ENCODE results near the gene IDNK. TPM values are rescaled to one million over a fixed set of nuclear protein-coding genes. Genes with fewer than 3 reads are reported as not detected.

IDNK gene
- total RNA-seq, 1 donor from 2014 or later, result 4.3 TPM

- DNase-seq (ENCODE audit: extremely low spot score, unreplicated experiment), result no peak
- no peak for TF ChIP-seq CTCF (IDR thresholded peaks at IDR 0.05)
- Mint-ChIP-seq H3K27me3 (ENCODE audit: unreplicated experiment) (no peaks in the 10 kb centered on the region), H3K4me1 (ENCODE audit: unreplicated experiment) (no peaks in the 10 kb centered on the region), H3K27ac (ENCODE audit: unreplicated experiment) (no peak overlapping the region), H3K4me3 (ENCODE audit: unreplicated experiment) (no peak overlapping the region), H3K36me3 (ENCODE audit: unreplicated experiment) (peaks cover 47% of the 10 kb centered on the region), H3K9me3 (ENCODE audit: unreplicated experiment) (no peaks in the 10 kb centered on the region)
Observed at GRCh38 chr9:83677596-83677995, 54.7 kb downstream of the IDNK start.

GRCh38 chr9:83680233-83680632, 57.3 kb downstream of the IDNK start:
- H3K9me3 Mint-ChIP-seq (ENCODE audit: unreplicated experiment), result no peaks in the 10 kb centered on the region
- DNase-seq (ENCODE audit: extremely low spot score, unreplicated experiment), result no peak
- no peak overlapping the region for H3K4me3 Mint-ChIP-seq (ENCODE audit: unreplicated experiment)
- peaks cover 34% of the 10 kb centered on the region for H3K36me3 Mint-ChIP-seq (ENCODE audit: unreplicated experiment)
- no peak overlapping the region for H3K27ac Mint-ChIP-seq (ENCODE audit: unreplicated experiment)
- no peaks in the 10 kb centered on the region for H3K4me1 Mint-ChIP-seq (ENCODE audit: unreplicated experiment)
- no peak for TF ChIP-seq CTCF (IDR thresholded peaks at IDR 0.05)
- no peaks in the 10 kb centered on the region for H3K27me3 Mint-ChIP-seq (ENCODE audit: unreplicated experiment)

GRCh38 chr9:83681490-83681889, 58.5 kb downstream of the IDNK start:
- no peak for DNase-seq (ENCODE audit: extremely low spot score, unreplicated experiment)
- no peaks in the 10 kb centered on the region for H3K27me3 Mint-ChIP-seq (ENCODE audit: unreplicated experiment)
- H3K4me1 Mint-ChIP-seq (ENCODE audit: unreplicated experiment), result peaks cover 1% of the 10 kb centered on the region
- TF ChIP-seq CTCF (IDR thresholded peaks at IDR 0.05), result no peak
- H3K4me3 Mint-ChIP-seq (ENCODE audit: unreplicated experiment), result no peak overlapping the region
- peaks cover 30% of the 10 kb centered on the region for H3K36me3 Mint-ChIP-seq (ENCODE audit: unreplicated experiment)
- H3K9me3 Mint-ChIP-seq (ENCODE audit: unreplicated experiment), result no peaks in the 10 kb centered on the region
- H3K27ac Mint-ChIP-seq (ENCODE audit: unreplicated experiment), result no peak overlapping the region

- no peaks in the 10 kb centered on the region for H3K27me3 Mint-ChIP-seq (ENCODE audit: unreplicated experiment)
- no peak for TF ChIP-seq CTCF (IDR thresholded peaks at IDR 0.05)
- H3K36me3 Mint-ChIP-seq (ENCODE audit: unreplicated experiment), result peaks cover 1% of the 10 kb centered on the region
- peaks cover 23% of the 10 kb centered on the region for H3K4me1 Mint-ChIP-seq (ENCODE audit: unreplicated experiment)
- H3K9me3 Mint-ChIP-seq (ENCODE audit: unreplicated experiment), result no peaks in the 10 kb centered on the region
- no peak for DNase-seq (ENCODE audit: extremely low spot score, unreplicated experiment)
- no peak overlapping the region for H3K27ac Mint-ChIP-seq (ENCODE audit: unreplicated experiment)
- no peak overlapping the region for H3K4me3 Mint-ChIP-seq (ENCODE audit: unreplicated experiment)
Observed at GRCh38 chr9:83688921-83689320, 66.0 kb downstream of the IDNK start.

- H3K4me1 Mint-ChIP-seq (ENCODE audit: unreplicated experiment), result peaks cover 27% of the 10 kb centered on the region
- no peaks in the 10 kb centered on the region for H3K9me3 Mint-ChIP-seq (ENCODE audit: unreplicated experiment)
- no peak overlapping the region for H3K27ac Mint-ChIP-seq (ENCODE audit: unreplicated experiment)
Observed at GRCh38 chr9:83691492-83691891, 68.5 kb downstream of the IDNK start.

More at GRCh38 chr9:83691492-83691891, 68.5 kb downstream of the IDNK start:
- H3K27me3 Mint-ChIP-seq (ENCODE audit: unreplicated experiment), result no peaks in the 10 kb centered on the region
- no peak for DNase-seq (ENCODE audit: extremely low spot score, unreplicated experiment)
- no peak overlapping the region for H3K4me3 Mint-ChIP-seq (ENCODE audit: unreplicated experiment)
- no peaks in the 10 kb centered on the region for H3K36me3 Mint-ChIP-seq (ENCODE audit: unreplicated experiment)
- TF ChIP-seq CTCF (IDR thresholded peaks at IDR 0.05), result no peak

Other genes starting within 250 kb of the IDNK start
- gene FRMD3, start 84.7 kb upstream of the IDNK start, total RNA-seq, result 0.29 and 0.35 TPM in 2 replicates
- 76.1 and 79.4 TPM in 2 replicates for gene UBQLN1, start 84.8 kb downstream of the IDNK start, total RNA-seq
- 1.8 and 2.0 TPM in 2 replicates for gene GKAP1, start 194.6 kb downstream of the IDNK start, total RNA-seq